GM04504 (cell line): ENCODE data around the gene TOMM6.
"Not testable (repeated sequence)": the region's sequence is repeated elsewhere in the genome, so short reads cannot be mapped to it uniquely, and the experiment has no call there.

Source experiments
- DNase-seq: peaks from one replicate; pipeline ENCODE4 v3.0.0-alpha.2; 2012; ENCODE audit warnings: low read depth

TOMM6 gene

GRCh38 chr6:41785689-41786450 lies 1.6 kb upstream of the TOMM6 start:
- DNase-seq = no peak

- peak; percentile 53 for DNase-seq
Observed at GRCh38 chr6:41786451-41787218, 859 bp upstream of the TOMM6 start.

- no peak for DNase-seq
Observed at GRCh38 chr6:41789390-41789724, 1.9 kb downstream of the TOMM6 start.

GRCh38 chr6:41790045-41790444 lies 2.6 kb downstream of the TOMM6 start:
- no peak for DNase-seq

- no peak for DNase-seq
Observed at GRCh38 chr6:41791305-41791704, 3.8 kb downstream of the TOMM6 start.

DNA sequence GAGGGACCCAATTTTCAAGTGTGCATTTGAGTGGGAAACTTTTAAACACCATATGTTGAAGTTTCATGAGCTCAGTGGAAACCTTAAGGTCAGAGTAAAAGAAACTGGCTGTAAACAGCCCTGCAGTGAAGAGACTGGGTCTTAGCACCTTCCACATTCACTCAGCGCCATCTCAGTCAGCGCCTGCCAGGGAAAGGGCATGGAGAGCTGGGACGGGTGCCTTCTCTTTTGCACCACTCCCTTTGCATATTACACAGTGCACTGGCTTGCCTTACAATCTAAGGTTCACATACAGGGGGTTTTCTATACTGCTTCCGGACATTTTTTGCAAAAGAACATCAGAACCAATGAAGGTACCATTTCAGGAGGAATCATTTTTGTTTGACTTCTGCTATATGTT lies 4.5 kb downstream of the TOMM6 start:
- DNase-seq = no peak

DNA sequence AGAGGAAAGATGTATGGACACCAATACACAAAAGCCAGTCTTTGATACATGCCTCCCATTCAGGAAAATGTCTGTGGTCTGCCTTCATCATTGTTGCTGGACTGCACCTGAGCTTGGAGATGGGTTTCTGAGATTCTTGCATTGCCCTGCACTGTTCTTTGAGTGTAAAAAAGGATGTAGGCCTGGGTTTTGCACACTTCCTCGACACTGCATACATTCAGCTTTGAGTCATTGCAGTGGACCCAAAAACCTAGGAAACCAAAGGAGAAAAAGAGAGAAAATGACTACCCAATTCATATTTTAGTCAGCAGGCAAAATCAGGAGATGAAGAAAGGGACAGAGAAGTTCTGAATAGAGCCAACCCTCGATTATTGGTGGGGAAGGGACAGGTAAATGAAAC lies 9.0 kb downstream of the TOMM6 start:
- DNase-seq = no peak

DNA sequence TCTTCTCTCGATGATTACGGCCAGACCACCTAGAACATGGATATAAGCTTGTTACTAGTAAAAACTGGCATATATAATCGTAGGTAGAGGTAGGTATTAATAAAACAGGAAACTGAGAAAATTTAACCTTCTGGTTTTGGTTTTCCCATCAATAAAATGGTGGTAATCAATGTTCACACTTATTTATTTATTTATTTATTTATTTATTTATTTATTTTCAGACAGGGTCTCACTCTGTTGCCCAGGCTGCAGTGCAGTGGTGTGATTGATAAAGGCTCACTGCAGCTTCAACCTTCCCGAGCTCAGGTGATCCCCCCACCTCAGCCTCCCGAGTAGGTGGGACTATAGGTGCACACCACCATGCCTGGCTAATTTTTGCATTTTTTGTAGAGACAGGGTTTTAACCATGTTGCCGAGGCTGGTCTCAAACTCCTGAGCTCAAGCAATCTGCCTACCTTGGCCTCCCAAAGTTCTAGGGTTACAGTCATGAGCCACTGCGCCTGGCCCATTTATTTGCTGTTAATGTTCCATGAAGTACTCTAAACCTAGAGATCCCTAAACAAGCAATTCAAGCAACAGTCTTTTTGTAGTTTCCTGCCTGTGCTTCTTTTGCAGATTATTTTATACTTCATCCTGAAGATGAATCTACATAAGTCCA lies 11.5 kb downstream of the TOMM6 start:
- no peak for DNase-seq

GRCh38 chr6:41799559-41799911 lies 12.0 kb downstream of the TOMM6 start:
- DNase-seq = no peak

- DNase-seq = no peak
Observed at GRCh38 chr6:41801380-41801779, 13.9 kb downstream of the TOMM6 start.

- no peak for DNase-seq
Observed at GRCh38 chr6:41805830-41806774, 18.6 kb downstream of the TOMM6 start.

GRCh38 chr6:41811095-41811494 lies 23.6 kb downstream of the TOMM6 start:
- no peak for DNase-seq

DNA sequence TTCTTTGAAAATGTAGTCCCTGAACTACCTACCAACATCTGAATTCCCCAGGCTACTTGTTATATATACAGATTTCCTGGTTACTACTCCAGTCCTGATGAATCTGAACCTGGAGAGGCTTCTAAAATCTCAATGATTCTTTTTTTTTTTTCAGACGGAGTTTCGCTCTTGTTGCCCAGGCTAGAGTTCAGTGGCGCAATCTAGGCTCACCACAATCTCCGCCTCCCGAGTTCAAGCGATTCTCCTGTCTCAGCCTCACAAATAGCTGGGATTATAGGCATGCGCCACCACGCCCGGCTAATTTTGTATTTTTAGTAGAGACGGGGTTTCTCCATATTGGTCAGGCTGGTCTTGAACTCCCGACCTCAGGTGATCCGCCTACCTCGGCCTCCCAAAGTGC lies 24.5 kb downstream of the TOMM6 start:
- not testable (repeated sequence) for DNase-seq

DNA sequence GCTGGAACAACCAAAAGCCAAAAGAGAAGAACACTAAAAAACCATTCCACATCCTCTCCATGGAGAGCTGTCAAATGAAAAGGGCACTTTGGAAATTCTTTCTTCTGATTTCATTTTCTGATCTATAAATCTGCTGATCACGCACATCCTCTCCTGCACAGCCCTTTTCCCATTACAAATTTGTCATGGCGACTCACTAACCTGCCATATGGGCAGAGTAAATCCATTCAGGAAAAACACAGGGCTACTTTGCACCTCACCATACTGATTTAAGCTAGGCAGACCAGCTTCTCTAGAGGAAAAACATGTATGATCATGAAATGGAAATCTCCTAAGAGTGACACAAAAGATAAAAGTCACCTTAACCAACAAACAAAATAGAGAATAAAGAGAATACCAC lies 26.0 kb downstream of the TOMM6 start:
- DNase-seq = no peak

DNA sequence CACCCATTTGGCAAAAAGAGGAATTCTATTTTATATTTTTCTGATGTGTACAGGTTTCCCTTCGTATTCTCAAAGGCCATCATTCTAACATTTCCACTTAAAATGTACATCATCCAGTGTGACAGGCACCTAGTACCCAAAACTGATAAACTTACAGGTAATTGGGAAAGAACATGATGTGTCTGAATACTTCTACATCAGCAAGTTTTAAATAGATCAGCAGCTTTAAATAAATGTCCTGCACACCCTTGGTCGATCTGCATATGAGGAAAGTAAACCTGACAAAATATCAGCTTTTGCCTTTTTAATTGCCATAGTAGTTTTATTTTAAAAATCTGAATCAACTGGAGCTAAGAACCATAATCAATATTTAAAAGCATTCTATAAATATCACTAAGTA lies 26.5 kb downstream of the TOMM6 start:
- DNase-seq = no peak

DNA sequence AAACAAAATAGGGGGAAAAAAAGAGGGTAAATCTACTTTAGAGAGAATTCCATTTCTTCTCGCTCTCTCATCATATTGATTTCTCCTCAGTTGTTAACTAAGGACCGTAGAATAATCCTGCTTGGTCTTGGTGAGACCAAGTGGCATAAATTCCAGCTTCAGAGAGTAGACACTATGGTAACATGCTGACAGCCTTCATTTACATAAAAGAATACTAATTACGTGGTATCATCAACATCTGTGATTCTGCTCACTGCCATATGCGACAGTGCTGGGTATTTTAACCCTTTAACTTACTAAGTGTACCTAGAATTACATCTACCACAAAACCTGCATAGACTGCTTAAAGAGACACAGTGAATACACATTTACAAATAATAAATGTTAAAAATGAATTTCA lies 27.1 kb downstream of the TOMM6 start:
- no peak for DNase-seq

DNA sequence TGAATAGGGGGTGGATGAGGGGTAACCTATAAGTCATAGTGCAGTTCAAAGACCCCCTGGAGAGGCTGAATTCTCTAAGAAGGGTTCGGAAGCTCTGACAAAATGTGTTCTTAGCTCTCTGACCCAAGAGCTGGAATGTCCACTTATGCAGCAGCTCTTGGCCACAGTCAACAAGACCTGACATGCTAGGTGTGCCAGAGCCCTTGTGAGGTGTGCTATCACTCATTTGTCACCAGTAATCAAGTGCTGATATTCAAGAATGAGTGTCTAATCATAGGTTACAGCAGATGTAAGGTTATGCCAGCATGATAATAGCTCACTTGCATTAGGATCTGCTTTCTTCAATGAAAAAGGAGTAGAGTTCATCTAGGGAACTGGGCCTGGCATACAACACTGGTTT lies 28.1 kb downstream of the TOMM6 start:
- DNase-seq = no peak

- DNase-seq = no peak
Observed at GRCh38 chr6:41818271-41819054, 31.0 kb downstream of the TOMM6 start.

GRCh38 chr6:41821266-41821665 lies 33.8 kb downstream of the TOMM6 start:
- no peak for DNase-seq

DNA sequence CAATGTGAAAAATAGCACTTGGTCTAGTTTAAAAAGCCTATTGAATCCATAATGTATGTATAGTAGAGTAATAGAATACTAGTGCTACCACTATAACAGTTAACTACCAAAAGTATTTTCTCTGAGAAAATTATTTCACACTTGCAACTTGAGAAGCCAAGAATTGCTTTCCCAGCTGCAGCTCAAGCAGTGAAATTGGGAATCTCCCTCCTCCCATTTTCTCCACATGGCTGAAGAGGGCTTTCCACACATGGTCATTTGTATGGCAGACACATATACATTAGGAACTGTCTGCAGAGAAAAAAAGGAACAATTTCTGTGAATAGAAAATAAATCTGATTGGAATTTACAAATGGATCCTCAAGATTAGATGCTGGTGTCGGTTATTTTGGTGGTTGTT lies 34.5 kb downstream of the TOMM6 start:
- no peak for DNase-seq

- no peak for DNase-seq
Observed at GRCh38 chr6:41823178-41823577, 35.7 kb downstream of the TOMM6 start.
